Testis (tissue), 3 donors: Measurements from ENCODE around the gene GUCY2C. TPM values are rescaled to one million over a fixed set of nuclear protein-coding genes. Genes with fewer than 3 reads are reported as not detected.

Experiments
- DNase-seq: peaks from one replicate; pipeline ENCODE4 v3.0.0-alpha.2; 2019
- H3K27ac ChIP-seq, 2 donors: fragments of 200-600 bp; sonication (generic); one replicate each; pipeline ENCODE4 v1.5.1; 2019
- H3K27me3 ChIP-seq: fragments of 200-600 bp; sonication (generic); one replicate; pipeline ENCODE4 v1.5.1; 2019
- H3K36me3 ChIP-seq: fragments of 200-600 bp; sonication (generic); one replicate; pipeline ENCODE4 v1.5.1; 2017; ENCODE audit warnings: low read depth; ENCODE audit errors: missing control alignments
- H3K4me1 ChIP-seq: fragments of 200-600 bp; sonication (generic); one replicate; pipeline ENCODE4 v1.5.1; 2019
- H3K4me3 ChIP-seq, 2 donors: fragments of 200-600 bp; sonication (generic); one replicate each; pipeline ENCODE4 v1.5.1; 2017 to 2019
- H3K9me3 ChIP-seq: fragments of 200-600 bp; sonication (generic); one replicate; pipeline ENCODE4 v1.5.1; 2017
- POLR2A ChIP-seq: fragments of 450-650 bp; IDR thresholded peaks from one replicate; pipeline ENCODE4 v1.6.1; 2017; ENCODE audit warnings: antibody characterized with exemption, mild to moderate bottlenecking, moderate library complexity
- WGBS, 2 donors: methylation state at CpG; one replicate each; pipeline ENCODE4 v1.1.5; 2018; 5-methylcytosine and 5-hydroxymethylcytosine counted together
- intact Hi-C: fragments of 100-400 bp; cut with DNase I; formaldehyde crosslinking; loops from one replicate; pipeline ENCODE4 v1.15.1; 2023; ENCODE audit warnings: low total_unique reads
- polyA plus RNA-seq: library from polyadenylated mRNA; stranded (reverse); fragments of 350-450 nt; fragmentation: Illumina TruSeq; extraction: RNeasy Lipid Tissue Mini Kit (QIAGEN cat#74804); gene quantifications from one replicate; pipeline ENCODE4 v1.2.3, GENCODE V29; 2014; ENCODE audit warnings: low read depth, low replicate concordance; ENCODE audit not compliant: insufficient read depth
- total RNA-seq, 2 donors: library from RNA; depleted of rRNA; stranded (reverse); fragments of >200 nt; gene quantifications; one replicate each; pipeline ENCODE4 v1.2.3, GENCODE V29; 2016
- TF ChIP-seq, protein P1 (sequence below), 3 experiments: fragments of 450-650 bp in 2 of 3; fragments of 200-600 bp in 1 of 3; sonication (generic) in 1 of 3; IDR thresholded peaks; one replicate each; pipeline ENCODE4 v1.5.1; 2016 to 2019; ENCODE audit warnings: antibody characterized with exemption in 3 of 3, mild to moderate bottlenecking in 2 of 3, moderate library complexity in 1 of 3

Gene GUCY2C
- total and polyA plus RNA-seq, 3 donors from 2014 or later: 0.12 to 0.39 (median 0.15) TPM

DNA sequence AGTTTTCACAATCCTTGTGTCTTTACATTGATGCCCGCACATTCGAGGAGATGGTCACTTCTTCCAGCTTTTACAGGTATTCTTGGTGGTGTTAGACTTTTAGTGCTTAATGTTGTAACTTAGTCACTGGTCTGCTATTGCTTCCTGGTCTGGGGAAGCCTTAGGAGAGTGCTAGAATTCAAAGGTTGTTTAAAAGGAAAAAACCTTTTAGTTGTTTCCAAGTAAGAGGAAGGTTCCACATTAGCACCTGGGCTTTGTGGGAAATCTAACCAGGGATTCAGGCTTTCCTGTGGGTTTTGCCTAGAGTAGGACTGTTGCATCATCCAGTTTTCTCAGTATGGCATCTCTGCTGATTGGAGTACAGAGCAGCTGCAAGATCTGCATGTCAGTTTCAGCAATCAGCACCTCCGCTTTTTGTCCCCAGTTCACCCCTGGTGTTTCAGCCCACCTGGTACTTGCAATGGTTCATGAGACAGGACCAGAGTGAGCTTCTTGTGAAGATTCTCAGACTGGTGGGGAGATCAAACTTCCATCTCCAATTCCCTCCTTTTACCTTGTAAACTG lies 84.7 kb downstream of the GUCY2C start:
- H3K4me3 ChIP-seq: no peak overlapping the region
- H3K36me3 ChIP-seq: no peaks in the 10 kb centered on the region
- no peaks in the 10 kb centered on the region for H3K9me3 ChIP-seq
- no peaks in the 10 kb centered on the region for H3K27me3 ChIP-seq
- WGBS, 2 donors: 86 to 93% methylated on average over 3 of the region's 3 CpGs
- no peaks in the 10 kb centered on the region for H3K4me1 ChIP-seq
- intact Hi-C loops: no loop called here
- TF ChIP-seq, protein P1, sequence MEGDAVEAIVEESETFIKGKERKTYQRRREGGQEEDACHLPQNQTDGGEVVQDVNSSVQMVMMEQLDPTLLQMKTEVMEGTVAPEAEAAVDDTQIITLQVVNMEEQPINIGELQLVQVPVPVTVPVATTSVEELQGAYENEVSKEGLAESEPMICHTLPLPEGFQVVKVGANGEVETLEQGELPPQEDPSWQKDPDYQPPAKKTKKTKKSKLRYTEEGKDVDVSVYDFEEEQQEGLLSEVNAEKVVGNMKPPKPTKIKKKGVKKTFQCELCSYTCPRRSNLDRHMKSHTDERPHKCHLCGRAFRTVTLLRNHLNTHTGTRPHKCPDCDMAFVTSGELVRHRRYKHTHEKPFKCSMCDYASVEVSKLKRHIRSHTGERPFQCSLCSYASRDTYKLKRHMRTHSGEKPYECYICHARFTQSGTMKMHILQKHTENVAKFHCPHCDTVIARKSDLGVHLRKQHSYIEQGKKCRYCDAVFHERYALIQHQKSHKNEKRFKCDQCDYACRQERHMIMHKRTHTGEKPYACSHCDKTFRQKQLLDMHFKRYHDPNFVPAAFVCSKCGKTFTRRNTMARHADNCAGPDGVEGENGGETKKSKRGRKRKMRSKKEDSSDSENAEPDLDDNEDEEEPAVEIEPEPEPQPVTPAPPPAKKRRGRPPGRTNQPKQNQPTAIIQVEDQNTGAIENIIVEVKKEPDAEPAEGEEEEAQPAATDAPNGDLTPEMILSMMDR (IDR thresholded peaks at IDR 0.05): no peak
- TF ChIP-seq POLR2A: no peak
- no peak for DNase-seq
- no peak overlapping the region for H3K27ac ChIP-seq

DNA sequence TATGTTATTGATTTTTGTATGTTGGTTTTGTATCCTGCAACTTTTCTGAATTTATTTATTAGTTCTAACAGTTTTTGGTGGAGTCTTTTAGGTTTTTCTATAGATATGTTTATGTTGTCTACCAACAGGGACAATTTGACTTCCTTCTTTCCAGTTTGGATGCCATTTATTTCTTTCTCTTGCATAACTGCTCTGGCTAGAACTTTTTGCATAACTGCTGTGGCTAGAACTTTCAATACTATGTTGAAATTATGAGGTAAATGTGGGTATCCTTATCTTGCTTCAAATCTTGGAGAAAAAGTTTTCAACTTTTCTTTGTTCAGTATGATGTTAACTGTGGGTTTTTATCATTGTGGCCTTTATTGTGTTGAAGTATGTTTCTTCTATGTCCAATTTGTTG lies 88.8 kb downstream of the GUCY2C start:
- no peak for DNase-seq
- TF ChIP-seq, protein P1 (IDR thresholded peaks at IDR 0.05): no peak
- no peak for TF ChIP-seq POLR2A
- intact Hi-C loops: no loop called here
- H3K27me3 ChIP-seq: no peaks in the 10 kb centered on the region
- no peak overlapping the region for H3K27ac ChIP-seq
- no peaks in the 10 kb centered on the region for H3K9me3 ChIP-seq
- H3K4me1 ChIP-seq: no peaks in the 10 kb centered on the region
- H3K4me3 ChIP-seq: no peak overlapping the region
- no peaks in the 10 kb centered on the region for H3K36me3 ChIP-seq

DNA sequence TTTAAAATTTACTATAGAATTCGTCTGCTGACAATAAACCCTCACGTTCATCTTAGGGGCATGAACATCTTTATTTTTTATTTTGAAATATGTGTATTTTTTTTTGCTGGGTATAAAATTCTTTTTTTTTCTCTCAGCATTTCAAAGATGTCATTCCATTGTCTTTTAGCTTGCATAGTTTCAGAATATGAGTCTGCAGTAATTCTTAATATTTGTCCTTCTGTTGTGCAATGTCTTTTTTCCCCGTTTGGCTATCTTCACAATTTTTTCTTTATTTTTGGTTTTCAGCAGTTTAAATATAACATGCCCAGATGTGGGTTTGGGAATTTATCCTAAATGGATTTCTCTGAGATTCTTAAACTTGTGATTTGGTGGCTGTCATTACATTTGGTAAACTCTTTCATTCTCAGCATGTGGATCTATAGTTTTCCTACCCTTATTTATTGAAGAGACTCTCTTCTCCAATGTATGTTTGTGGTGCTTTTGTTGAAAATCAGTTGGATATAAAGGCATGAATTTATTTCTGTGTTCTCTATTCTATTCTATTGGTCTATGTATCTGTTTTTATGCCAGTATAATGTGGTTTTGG lies 90.9 kb downstream of the GUCY2C start:
- no peaks in the 10 kb centered on the region for H3K36me3 ChIP-seq
- H3K9me3 ChIP-seq: no peaks in the 10 kb centered on the region
- 83 to 87% methylated on average over 3 of the region's 3 CpGs for WGBS, 2 donors
- intact Hi-C loops: no loop called here
- no peak overlapping the region for H3K27ac ChIP-seq
- H3K27me3 ChIP-seq: no peaks in the 10 kb centered on the region
- no peak for TF ChIP-seq POLR2A
- TF ChIP-seq, protein P1 (IDR thresholded peaks at IDR 0.05): no peak
- no peaks in the 10 kb centered on the region for H3K4me1 ChIP-seq
- H3K4me3 ChIP-seq: no peak overlapping the region
- DNase-seq: no peak

- Histone ChIP-seq H3K27me3 (no peaks in the 10 kb centered on the region), H3K36me3 (no peaks in the 10 kb centered on the region), H3K27ac (no peak overlapping the region), H3K4me1 (no peaks in the 10 kb centered on the region), H3K9me3 (no peaks in the 10 kb centered on the region), H3K4me3 (no peak overlapping the region)
- TF ChIP-seq, protein P1 (IDR thresholded peaks at IDR 0.05): no peak
- no peak for TF ChIP-seq POLR2A
- intact Hi-C loops: no loop called here
- WGBS, 2 donors: 78 to 79% methylated on average over 4 of the region's 4 CpGs
- DNase-seq: no peak
Measured at GRCh38 chr12:14601692-14602478, 94.5 kb downstream of the GUCY2C start.
